Upper lobe of left lung (tissue), 6 donors: ENCODE measurements around the gene MYPN. TPM values are rescaled to one million over a fixed set of nuclear protein-coding genes. Genes with fewer than 3 reads are reported as not detected.
"Not testable (repeated sequence)": the region's sequence is repeated elsewhere in the genome, so short reads cannot be mapped to it uniquely, and the experiment has no call there.

Experiments
- ATAC-seq, 2 donors: fragments of 200-7000 bp; cut with Tn5 transposase; one replicate each; pipeline ENCODE4 v1.9.1; 2022; ENCODE audit warnings: mild to moderate bottlenecking in 2 of 2, moderate library complexity in 2 of 2; ENCODE audit not compliant: low FRiP score in 2 of 2
- DNase-seq, 2 donors: peaks; one replicate each; pipeline ENCODE4 v3.0.0-alpha.2; 2019 to 2020
- H3K27ac ChIP-seq, 4 donors: fragments of 200-600 bp; sonication (generic); one replicate each; pipeline ENCODE4 v1.5.1; 2016 to 2019
- H3K27me3 ChIP-seq, 4 donors: fragments of 200-600 bp; sonication (generic); one replicate each; pipeline ENCODE4 v1.5.1; 2017 to 2019
- H3K36me3 ChIP-seq, 4 donors: fragments of 200-600 bp; sonication (generic); one replicate each; pipeline ENCODE4 v1.5.1; 2016 to 2019
- H3K4me1 ChIP-seq, 4 donors: fragments of 200-600 bp; sonication (generic); one replicate each; pipeline ENCODE4 v1.5.1; 2018 to 2019
- H3K4me3 ChIP-seq, 4 donors: fragments of 200-600 bp; sonication (generic); one replicate each; pipeline ENCODE4 v1.5.1; 2017 to 2019; ENCODE audit warnings: mild to moderate bottlenecking in 2 of 4, moderate library complexity in 1 of 4
- H3K9me3 ChIP-seq, 4 donors: fragments of 200-600 bp; sonication (generic); one replicate each; pipeline ENCODE4 v1.5.1; 2018 to 2019
- CTCF ChIP-seq, 6 experiments: fragments of 450-650 bp in 4 of 6; fragments of 200-600 bp in 2 of 6; sonication (generic) in 2 of 6; IDR thresholded peaks; one replicate each; pipeline ENCODE4 v1.5.1; 2016 to 2019; ENCODE audit warnings: antibody characterized with exemption in 6 of 6
- EP300 ChIP-seq, 4 donors: sonication (generic); formaldehyde crosslinking; IDR thresholded peaks; one replicate each; pipeline ENCODE4 v1.5.1; 2017; ENCODE audit warnings: antibody characterized with exemption in 4 of 4, control low read depth in 2 of 4
- POLR2A ChIP-seq, 4 donors: fragments of 450-650 bp; IDR thresholded peaks; one replicate each; pipeline ENCODE4 v1.5.1; 2016 to 2017; ENCODE audit warnings: antibody characterized with exemption in 4 of 4, mild to moderate bottlenecking in 2 of 4
- POLR2AphosphoS5 ChIP-seq, 2 donors: sonication (generic); formaldehyde crosslinking; IDR thresholded peaks; one replicate each; pipeline ENCODE4 v1.5.1; 2017; ENCODE audit warnings: antibody characterized with exemption in 2 of 2
- WGBS, 2 donors: methylation state at CpG; one replicate each; pipeline ENCODE4 v1.1.5; 2017 to 2018; 5-methylcytosine and 5-hydroxymethylcytosine counted together
- total RNA-seq, 6 donors: library from RNA; depleted of rRNA in 4 of 6; stranded (reverse); fragments of >200 nt in 4 of 6; gene quantifications; one replicate each; pipeline versions ENCODE4 v1.1.0 to v1.2.1, GENCODE V29; 2016 to 2021
- donor health status: DM: no; HTN: no; CAD: no; lungs with moderate emphysema.
- donor health status: DM: no; HTN: yes; CAD: no; lungs with severe emphysema.

MYPN gene
- total RNA-seq, 6 donors from 2014 or later = not detected

- peak; percentile 99 for ATAC-seq
- WGBS, 2 donors = 0% methylated on average over 25 to 40 of the region's 64 CpGs
- Histone ChIP-seq H3K36me3 (peaks cover 0 to 7% (median 1%) of the 10 kb centered on the region in 4 donors), H3K27me3 (no peaks in the 10 kb centered on the region), H3K4me1 (peaks cover 26 to 40% (median 31%) of the 10 kb centered on the region in 4 donors), H3K9me3 (no peaks in the 10 kb centered on the region), H3K27ac (peak within 1 kb of the TSS; percentile 97 to 100 (median 99)), H3K4me3 (peak within 1 kb of the TSS; percentile 69 to 96 (median 89))
- DNase-seq = peak; percentile 94 to 98
- peak in 1 of 6 experiments; percentile 11 for TF ChIP-seq CTCF (IDR thresholded peaks at IDR 0.05)
- TF ChIP-seq POLR2AphosphoS5 (IDR thresholded peaks at IDR 0.05) = peak; percentile 63 to 92
- TF ChIP-seq POLR2A (IDR thresholded peaks at IDR 0.05) = peak in 3 of 4 donors; percentile 64 to 85 (median 75)
- TF ChIP-seq EP300 (IDR thresholded peaks at IDR 0.05) = peak in 1 of 4 donors; percentile 24
Measured at GRCh38 chr10:68074775-68075549, 34.3 kb upstream of the MYPN start, which contains the start of gene HERC4. Gene HERC4 (minus strand): TSS chr10:68075283. CDS start chr10:68073108, 2,175 bp downstream.

GRCh38 chr10:68075550-68076004 is 33.7 kb upstream of the MYPN start:
- Histone ChIP-seq H3K27me3 (no peaks in the 10 kb centered on the region), H3K4me3 (peak overlapping the region; percentile 33 to 94 (median 76)), H3K4me1 (peaks cover 26 to 38% (median 31%) of the 10 kb centered on the region in 4 donors), H3K9me3 (no peaks in the 10 kb centered on the region), H3K27ac (peak overlapping the region; percentile 97 to 100 (median 99)), H3K36me3 (peaks cover 0 to 1% (median 0%) of the 10 kb centered on the region in 4 donors)
- WGBS, 2 donors = 28 to 31% methylated on average over 3 of the region's 3 CpGs
- no peak for DNase-seq
- TF ChIP-seq EP300 (IDR thresholded peaks at IDR 0.05) (no peak), POLR2A (IDR thresholded peaks at IDR 0.05) (no peak), POLR2AphosphoS5 (IDR thresholded peaks at IDR 0.05) (no peak), CTCF (IDR thresholded peaks at IDR 0.05) (no peak)
- no peak for ATAC-seq

- DNase-seq = peak in 1 of 2 donors; percentile 22
- H3K27me3 ChIP-seq, H3K36me3 ChIP-seq, H3K4me3 ChIP-seq, H3K27ac ChIP-seq, H3K9me3 ChIP-seq, ATAC-seq: not testable (repeated sequence)
- H3K4me1 ChIP-seq = peaks cover 23 to 33% (median 30%) of the 10 kb centered on the region in 4 donors
- 95 to 97% methylated on average over 15 of the region's 15 CpGs for WGBS, 2 donors
Measured at GRCh38 chr10:68076081-68076480, 33.2 kb upstream of the MYPN start.

GRCh38 chr10:68077026-68077425 is 32.3 kb upstream of the MYPN start:
- ATAC-seq (no peak), DNase-seq (no peak)
- H3K4me1 ChIP-seq = peaks cover 20 to 24% (median 23%) of the 10 kb centered on the region in 4 donors
- TF ChIP-seq CTCF (IDR thresholded peaks at IDR 0.05) (no peak), POLR2AphosphoS5 (IDR thresholded peaks at IDR 0.05) (no peak), POLR2A (IDR thresholded peaks at IDR 0.05) (no peak), EP300 (IDR thresholded peaks at IDR 0.05) (no peak)
- 97 to 99% methylated on average over 5 of the region's 5 CpGs for WGBS, 2 donors
- H3K36me3 ChIP-seq = no peaks in the 10 kb centered on the region
- no peaks in the 10 kb centered on the region for H3K9me3 ChIP-seq
- H3K4me3 ChIP-seq = no peak overlapping the region
- H3K27ac ChIP-seq = no peak overlapping the region
- no peaks in the 10 kb centered on the region for H3K27me3 ChIP-seq

- no peak for DNase-seq
- Histone ChIP-seq H3K36me3 (no peaks in the 10 kb centered on the region), H3K4me3 (no peak overlapping the region), H3K27me3 (no peaks in the 10 kb centered on the region), H3K27ac (no peak overlapping the region), H3K9me3 (no peaks in the 10 kb centered on the region), H3K4me1 (peaks cover 4 to 5% (median 5%) of the 10 kb centered on the region in 4 donors)
- TF ChIP-seq POLR2A (IDR thresholded peaks at IDR 0.05) (no peak), POLR2AphosphoS5 (IDR thresholded peaks at IDR 0.05) (no peak), EP300 (IDR thresholded peaks at IDR 0.05) (no peak), CTCF (IDR thresholded peaks at IDR 0.05) (no peak)
- no peak for ATAC-seq
- WGBS, 2 donors = 94 to 100% methylated on average over 1 of the region's 1 CpG
Measured at GRCh38 chr10:68079434-68079833, 29.9 kb upstream of the MYPN start.
